Fibroblast of skin of right biceps (primary cell): ENCODE data around the gene RHBG.

ENCODE experiments used
- DNase-seq: peaks from one replicate; pipeline ENCODE4 v3.0.0-alpha.2; 2013

RHBG gene

DNA sequence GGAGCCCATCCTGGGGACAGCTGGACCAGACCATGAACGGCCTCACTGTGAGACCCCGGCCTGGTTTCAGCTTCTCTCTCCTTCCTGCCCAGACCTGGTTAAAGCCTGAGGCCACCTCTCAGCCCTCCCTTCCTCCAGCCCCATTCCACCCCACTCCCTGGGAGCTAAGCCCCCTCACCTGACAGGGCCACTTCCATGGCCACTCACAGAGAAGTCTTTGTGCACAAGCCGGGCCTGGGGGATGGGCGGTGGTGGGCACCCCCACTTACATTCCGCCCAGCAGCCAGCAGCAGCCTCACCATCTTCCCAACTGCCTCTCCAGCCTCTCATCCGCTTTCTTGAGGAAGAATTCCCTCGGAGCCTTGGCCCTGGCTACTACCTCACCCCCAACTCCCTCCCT, 40.4 kb downstream of the RHBG start:
- DNase-seq, result no peak

DNA sequence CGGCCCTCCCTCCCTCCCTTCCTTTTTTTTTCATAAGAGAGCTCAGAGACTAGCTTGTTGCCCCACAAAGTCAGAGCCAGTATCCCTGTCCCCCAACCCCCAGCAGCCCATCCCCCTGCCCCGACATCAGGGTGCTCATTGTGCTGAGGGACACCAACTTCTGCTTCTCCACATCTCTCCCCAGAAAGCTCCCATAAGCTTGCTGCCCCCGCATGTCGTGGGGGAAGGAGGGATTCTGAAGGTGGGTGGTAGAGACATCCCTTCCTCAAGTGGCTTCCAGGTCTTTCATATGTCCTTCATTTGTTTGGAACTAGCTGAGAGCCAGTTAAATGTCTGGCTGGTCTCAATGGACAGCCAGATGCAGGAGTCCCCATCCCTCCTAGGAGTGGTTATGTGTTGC, 41.2 kb downstream of the RHBG start:
- no peak for DNase-seq

DNA sequence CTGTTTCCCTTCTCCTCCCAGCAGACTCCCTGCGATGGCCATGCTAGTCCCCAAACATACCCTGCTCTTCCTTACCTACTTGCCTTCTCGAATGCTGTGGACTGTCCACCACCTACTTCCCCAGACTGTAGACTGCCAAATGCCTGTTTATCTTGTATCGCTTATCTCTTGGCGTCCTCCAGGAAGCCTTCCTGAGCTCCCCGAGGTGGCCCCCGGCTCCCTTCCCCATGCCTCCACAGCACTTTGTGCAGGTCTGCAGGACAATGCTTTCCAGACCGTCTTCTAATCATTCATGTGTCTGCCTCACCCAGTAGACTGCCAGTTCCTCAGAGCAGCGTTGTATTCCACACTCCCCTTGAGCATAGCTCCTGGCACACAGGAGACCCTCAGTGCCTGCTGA, 41.7 kb downstream of the RHBG start:
- no peak for DNase-seq

DNA sequence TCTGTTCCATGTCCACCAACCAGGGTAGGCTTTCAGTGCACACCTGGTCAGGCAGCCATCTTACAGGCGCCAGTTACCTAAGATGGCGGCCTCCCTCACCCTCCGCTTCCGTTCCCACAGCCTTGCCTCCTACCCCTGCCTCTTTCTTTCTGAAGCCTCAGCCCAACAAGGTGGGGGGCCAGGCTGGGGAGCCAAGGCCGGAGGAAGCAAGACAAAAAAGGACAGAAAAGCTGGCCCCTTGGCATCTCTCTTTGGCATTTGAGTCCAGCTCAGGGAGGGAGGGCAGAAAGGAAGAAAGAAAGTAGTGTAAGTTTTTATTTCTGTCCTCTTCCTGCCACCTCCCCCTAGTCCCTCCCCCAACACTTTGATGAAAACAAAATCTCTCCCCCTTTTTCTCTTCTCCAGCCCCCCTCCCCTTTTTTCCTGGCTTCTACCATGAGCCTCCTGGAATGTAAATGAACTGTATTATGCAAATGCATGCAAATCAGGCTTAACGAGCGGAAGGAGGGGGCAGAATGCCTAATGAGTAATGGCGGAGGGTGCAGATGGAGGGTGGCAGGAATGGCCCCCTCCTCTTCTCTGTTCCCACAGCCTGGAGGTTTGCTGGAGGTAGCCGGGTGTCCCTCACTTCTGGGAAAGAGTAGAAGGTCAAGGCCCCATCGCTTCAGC, 43.8 kb downstream of the RHBG start:
- no peak for DNase-seq

DNA sequence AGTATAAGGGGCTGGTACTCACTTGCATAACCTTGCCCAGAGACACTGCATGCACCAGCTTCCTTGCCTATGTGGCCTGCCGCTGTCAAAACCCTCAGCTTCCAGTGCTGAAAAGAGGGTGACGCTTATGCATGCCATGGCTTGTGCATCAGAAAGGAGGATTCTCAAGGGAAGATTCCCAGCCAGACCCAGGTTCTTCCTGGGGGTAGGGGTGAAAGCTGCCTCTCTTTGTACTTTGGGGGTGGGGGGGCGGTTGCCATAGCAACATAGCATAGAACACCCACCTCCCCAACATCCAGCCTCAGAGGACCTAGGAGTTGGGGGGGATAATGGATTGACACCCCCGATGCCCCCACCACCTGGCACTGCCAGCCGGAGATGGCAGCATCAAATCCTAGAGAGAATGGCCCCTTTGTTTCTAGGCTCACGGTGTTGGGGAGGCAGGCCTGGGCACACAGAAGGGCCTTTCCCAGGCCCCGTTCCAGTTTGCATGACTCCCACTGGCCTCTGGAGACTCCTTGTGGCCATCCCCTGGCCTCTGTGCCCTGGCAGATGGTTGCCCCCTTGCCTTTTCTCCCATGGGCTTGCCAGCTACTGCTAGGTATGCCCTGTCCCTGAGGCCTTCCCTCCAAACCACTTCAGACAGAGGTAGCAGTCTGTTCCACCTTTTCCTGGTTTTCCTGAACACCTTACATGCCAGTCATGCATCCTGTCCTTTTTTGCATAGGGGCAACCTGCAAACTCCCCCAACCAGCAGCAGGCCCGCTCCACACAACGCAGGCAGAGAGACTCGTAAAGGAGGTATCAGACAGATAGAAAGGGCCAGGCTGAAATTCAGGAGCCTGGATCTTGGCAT, 44.6 kb downstream of the RHBG start:
- DNase-seq, result no peak

DNA sequence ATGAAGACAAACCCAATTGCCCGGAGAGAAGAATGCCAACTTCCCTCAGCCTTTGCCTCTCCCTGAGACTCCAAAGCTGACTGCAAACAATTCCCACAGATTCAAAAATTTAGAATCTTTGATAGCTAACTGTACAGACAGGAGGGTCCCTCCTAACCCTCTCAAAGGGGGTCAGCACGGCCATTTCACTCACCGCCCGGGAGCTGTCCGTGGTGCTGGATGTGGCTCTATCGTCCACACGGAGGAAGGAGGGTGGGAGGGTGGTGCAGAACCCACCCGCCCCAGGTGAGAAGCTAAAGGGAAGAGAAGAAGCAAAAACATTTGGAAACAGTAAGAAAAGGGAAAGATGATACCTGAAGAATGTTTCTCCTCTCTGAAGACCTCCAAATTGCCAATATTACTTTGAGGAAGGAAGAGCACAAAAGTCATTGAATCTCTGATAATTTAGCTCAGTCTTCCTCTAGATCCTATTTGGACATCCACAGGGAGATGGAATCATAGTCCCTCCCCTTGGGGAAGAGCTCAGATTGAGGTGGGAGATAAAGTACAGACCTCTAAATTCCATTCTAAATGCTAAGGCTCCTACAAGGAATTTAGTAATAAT, 45.6 kb downstream of the RHBG start:
- DNase-seq, result peak; percentile 6

DNA sequence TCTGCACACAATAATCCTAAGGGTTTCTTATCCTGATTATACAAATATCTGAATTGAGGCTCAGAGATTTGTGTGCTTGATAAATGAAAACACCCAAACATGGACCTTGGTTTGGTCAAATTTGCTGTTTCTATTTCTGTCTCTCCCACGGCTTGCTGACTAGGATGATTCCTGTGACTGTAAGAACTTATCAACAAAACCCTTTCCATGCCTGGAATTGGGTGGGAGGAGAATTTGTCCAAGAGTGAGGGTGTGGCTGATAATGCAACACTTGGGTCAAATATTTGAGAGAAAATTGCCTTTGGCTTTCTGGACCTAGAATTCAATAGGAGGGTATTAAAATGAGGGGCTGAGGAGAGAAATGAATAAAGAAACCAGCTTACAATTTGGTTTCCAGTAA, 48.0 kb downstream of the RHBG start:
- DNase-seq, result no peak

DNA sequence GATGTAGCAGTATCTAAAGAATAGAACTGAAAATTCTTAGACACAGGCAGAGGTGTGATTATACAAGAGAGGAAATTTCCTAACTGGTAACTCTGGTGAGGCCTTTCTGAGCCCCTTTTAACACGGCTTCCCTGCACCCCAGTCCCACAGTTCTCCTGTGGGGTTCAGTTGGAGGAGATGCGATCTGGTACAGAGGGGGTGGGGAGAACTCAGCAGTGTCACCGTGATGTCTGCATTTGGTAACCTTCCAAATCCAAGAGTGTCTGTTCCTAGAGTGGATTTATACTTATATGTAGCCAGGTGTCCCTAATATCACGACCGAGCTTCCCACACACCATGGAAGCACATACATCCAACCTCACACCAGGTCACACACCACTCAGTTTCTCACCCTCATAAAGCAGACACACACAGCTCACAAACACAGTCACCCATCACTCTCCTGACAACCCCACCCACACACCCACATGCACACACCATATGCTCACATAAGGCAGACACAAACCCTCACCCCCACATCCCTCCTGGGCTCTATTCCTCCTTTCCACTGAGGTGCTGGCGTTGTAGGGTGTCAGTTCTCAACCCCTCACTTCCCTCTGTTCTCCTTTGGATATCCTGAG, 48.5 kb downstream of the RHBG start:
- DNase-seq, result no peak

DNA sequence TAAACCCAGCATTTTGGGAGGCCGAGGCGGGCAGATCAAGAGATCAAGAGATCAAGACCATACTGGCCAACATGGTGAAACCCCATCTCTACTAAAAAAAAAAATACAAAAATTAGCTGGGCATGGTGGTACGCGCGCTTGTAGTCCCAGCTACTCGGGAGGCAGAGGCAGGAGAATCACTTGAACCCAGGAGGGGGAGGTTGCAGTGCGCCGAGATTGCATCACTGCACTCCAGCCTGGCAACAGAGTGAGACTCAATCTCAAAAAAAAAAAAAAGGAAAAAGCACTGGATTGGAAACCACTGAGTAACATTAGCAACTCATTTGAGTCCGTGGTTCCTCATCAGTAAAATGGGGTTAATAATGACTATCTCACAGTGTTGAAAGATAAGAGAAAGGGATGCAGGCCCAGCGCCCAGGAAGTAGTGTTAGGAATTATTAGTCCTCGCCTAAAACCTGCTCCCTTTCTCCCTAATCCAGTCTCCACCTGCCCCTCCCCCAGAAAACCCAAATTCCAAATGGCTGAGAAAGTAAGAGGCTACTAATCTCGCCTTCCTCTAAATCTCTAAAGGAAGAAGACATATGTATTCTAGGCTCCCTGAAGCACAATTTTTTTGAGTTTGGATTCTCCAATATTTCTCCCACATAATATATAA, 49.5 kb downstream of the RHBG start:
- no peak for DNase-seq

DNA sequence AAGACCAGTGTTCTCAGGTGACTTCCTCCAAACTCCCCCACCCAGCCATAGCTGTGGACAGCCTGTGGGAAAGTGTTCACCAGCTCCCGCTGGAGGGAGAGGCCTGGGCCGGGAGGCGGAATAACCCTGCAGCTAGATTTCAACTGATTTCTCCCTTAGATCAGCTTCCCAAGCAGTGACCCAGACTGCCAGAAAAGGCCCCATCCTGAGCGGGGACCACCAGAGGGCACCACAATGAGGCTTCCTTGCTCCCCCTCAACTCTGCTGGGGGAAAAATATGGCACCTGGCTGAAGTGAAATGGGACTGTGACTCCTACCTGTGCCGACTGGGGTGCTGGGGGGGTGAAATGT, 50.8 kb downstream of the RHBG start:
- DNase-seq, result no peak

DNA sequence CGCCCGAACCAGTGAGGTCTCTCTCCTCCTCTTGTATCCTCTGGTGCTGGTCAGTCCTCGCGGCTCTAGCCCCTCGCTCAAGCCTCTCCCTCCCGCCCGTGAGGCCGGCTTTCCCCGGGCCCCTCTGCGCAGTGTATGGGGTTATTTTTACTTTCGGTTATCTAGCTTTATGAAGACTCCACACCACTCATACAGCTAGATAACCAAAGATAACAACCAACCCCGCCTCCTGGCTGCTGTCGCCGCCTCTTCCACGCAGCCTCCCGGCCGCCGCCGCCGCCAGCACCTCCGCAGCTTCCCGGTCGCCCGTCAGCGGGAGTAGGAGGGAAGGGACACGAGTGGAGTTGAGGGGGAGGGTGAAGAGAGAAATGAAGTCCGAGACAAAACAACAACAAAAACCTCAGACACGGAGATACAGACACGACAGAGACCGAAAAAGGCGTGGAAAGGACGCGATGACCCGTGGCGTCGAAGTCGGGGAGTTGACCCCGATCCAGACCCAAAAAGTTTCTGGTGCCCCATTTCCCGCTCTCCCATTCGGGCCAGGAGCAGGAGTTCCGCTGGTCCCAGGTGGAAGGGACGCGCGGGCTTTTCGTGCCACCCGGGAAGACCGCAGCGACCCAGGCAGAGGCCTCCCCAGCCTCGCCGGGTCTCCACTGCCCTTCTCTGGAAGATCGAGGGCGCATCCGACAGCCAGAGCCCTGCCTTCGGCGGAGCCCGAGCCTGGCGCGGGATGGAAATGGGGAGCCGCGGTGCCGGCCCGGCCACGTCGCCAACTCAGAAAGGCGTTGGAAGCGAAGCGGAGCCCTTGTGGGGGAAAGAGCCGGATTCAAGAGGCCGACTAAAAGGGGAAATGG, 51.4 kb downstream of the RHBG start:
- DNase-seq, result no peak

DNA sequence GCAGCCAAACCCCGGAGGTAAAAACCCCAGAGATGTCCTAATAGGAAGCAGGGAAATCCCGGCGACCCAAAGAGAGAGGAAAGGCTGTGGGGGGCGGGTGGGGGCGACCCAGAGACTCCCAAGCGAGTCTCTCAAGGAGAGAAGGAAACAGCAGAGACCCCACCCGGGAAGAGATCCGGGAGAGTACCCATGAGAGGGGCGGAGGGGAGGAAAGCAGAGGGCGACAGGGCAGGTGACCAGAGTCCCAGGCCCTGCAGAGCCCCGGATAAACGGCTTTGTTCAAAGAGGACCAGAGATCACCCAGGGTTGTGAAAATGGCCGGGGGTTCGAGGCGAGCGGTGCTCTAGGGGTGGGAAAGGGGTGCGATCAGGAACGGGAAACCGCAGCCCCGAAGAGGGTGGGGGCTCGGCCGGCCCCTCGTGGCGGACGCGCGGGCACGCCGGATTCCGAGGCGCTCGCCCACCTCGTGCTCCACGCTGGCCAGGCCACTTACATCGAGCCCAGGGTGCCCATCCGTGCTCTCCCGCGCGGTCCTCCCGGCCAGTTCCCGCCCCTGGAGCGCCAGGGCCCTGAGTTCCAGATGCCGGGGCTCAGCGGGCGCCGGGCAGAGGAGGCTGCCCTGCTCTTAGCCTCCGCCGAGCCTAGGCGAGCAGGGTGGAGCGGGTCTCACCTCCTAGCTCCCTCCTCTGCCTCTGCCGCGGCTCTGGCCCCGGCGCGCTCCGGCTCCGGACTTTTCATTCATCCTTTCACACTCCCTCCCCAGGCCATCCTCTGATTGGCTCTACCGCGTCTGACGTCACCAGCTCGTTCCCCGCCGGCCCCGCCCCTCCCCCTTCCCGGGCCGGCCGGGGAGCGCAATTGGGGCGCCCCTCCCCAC, 52.3 kb downstream of the RHBG start:
- peak; percentile 63 for DNase-seq

DNA sequence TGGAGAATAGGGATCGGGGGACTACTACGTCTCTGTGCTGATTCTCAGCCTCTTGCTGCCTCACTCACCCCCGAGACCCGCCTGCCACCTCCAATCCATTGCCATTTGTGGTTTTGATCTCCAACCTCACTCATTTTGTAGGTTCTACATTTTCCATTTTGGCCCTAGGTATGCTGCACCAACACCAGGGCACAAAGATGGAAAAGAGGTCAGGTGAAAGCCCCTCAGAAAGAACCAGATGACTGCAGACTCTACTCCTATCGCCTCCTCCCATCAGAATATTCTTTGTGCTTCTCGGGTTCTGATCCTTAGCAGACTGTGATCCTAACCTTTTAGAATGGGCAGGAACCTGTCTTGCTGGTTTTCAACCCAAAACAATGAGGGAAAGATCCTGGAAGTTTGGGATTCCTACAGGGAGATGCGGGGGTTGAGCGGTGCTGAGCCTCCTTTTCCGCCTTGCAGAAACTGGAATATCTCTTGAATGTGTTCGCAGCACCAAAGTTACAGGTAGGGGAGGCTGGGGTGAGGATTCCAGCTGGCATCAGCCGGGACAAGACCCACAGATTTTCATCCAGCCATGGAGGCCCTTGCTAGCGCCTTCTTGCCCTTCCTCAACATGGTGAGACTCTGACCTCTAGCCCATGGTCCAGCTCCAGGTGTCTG, 53.1 kb downstream of the RHBG start:
- no peak for DNase-seq

DNA sequence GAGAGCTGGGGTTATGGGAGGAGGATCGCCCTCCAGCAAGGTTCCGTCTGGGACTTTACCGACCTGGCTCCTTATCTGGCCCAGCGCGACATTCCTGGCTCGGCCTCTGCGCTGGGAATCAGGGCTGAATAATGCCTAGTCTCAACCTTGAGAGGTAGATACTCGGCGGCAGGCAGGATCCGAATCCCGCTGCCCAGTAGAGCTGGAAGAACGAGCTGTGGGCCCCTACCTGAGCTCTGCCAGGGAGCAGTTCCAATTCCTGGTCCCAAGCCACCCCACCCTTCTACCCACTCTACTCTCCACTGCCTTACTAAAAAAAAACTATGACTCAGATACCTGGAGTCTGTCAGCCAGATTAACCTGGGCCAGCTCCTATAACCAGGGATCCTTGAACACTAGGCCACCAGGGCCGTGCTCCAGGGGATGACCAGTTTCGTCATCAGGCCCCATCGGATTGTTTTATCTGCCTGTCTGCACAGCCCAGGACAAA, 53.6 kb downstream of the RHBG start:
- DNase-seq, result no peak

DNA sequence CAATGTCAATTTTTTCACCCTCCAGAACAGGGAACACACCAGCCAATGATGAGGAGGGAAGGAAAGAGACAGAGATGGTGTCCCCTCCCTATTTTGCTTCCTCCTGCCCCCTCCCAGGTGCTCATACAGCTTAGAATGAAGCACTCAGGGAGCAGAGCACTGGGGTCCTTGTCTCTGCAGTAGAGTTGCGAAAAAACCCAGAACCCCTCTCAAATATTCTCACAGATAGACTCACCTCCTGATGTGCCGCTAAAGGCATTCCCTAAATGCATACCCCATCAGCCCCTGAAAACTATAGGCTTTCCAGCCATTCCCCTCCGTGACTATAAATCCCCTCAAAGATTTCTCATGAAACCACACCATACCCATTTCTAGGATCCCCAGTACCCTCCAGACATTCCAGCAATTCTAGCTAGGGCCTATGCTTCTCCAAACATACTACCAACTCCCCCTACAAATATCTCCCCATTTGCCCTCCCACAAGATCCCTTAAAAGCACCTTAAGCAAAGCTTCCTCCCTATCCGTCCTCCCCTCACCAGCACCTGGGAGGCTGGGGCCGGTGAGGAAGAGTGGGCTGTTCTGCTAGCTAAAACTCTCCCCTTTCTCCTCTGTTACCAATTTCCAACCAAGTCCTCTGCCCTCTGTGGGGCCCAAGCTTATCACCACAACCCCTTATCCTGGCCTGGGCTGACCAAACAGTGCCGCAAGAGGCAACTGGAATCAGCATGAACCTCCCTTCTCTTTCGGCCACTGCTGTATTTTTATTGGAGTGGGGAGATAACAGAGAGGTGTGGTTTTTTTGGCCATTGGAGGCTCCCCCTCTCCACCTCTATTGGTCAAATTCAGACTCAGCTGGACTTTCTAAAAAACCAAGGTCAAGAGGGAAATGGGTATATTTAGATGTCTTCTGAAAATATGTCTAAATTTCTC, 54.7 kb downstream of the RHBG start:
- no peak for DNase-seq

DNA sequence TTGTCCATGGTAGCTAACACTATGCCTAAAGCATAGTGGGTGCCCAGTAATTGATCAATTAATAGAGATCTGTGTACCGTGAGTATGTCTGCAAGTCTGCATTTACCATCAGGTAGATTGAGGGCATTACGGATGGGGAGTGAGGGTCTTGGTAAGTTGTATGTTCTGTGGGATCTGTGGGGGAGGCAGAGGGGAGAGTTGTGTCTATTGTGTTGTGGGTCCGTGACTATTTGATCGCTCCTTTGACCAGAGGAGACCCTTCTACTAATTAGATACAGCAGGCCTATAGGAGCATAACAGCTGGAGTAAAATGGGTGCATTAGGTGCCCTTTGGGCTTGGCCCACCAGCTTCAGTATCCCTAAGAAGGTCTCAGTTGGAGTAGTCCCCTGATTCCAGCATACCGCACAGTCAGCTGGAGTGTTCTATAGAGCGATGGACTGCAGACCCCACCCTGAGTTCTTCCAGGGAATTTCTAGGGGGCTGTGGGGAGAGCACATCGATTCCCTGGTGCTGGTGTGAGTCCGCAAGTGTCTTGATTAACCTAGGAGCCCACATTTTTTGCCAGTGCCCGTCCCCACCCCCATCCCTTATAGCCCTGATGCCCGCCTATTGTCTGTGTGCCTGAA, 55.9 kb downstream of the RHBG start:
- no peak for DNase-seq

DNA sequence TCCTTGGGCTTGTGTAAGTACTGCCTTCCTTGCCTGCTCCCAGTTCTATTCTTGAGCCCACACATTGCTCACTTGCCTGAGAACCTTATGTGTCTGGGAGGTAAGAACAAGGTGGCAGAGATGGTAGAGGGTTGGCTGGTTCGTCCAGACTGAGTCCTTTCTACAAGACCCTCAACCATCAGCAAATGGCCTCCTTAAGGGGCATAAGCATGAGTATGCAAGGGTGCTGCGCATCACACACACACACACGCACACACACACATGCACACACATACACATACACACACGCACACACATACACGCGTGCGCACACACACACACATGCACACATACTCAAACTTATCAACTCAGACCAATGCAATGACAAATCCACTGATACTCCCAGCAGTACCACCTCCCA, 56.9 kb downstream of the RHBG start:
- no peak for DNase-seq

DNA sequence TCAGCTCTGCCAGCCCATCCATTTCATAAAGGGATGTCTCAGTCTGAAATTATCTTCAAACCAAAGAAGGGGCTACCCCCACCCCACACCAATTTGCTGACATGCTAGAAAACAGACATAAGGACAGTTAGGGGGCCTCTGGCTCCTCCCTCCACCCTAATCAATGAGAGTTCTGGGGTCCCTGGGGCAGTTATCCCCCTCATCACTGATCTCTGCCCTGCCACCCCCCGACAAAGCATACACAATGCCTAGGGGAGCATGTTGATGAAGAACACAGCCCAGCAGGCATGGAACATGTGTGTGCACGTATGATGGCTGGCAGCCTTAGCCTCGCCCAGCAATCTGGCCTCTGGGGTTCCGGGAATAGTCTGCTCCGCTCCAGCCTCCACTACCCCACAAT, 58.9 kb downstream of the RHBG start:
- DNase-seq, result no peak

DNA sequence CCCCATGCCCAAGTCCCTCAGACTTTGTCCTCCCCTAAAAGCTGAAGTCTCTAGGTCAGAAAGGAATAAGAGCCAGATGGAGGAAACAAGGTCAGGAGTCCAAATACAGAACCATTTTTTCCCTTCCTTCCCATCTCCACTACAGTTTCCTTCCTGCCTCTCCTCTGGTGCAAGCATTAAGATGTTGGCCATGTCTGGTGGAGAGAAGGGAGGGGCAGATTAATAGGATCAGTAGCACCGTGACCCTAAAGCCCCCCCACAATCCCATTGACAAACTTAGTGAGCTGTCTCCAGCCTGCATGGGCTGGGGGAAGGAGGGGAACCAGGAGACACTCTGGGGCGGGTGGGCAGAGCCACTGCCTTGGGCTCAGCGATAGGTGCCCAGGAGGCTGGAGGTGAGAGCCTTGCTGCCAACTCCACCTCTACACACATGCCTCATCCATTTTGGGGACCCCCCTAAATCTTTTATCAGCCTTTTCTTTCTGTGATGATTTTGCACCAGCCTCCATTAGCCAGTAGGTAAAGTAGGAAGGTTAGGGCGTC, 59.8 kb downstream of the RHBG start:
- DNase-seq, result no peak
